OCI-LY1 (cell line): Measurements from ENCODE around the gene GALNT10.

Experiments
- H2AFZ ChIP-seq: fragments of 200-600 bp; sonication (generic), shearing (Covaris generic); 2 replicates; pipeline ENCODE4 v1.6.0; 2014; ENCODE audit warnings: antibody characterized with exemption, mild to moderate bottlenecking, low read length
- H3F3A ChIP-seq: fragments of 200-600 bp; sonication (generic), shearing (Covaris generic); 2 replicates; pipeline ENCODE4 v1.6.0; 2014; ENCODE audit warnings: mild to moderate bottlenecking, antibody characterized with exemption, low read length, moderate library complexity; ENCODE audit not compliant: insufficient read depth
- H3K27ac ChIP-seq: fragments of 200-600 bp; sonication (generic); 2 replicates; pipeline ENCODE4 v1.5.1; 2014; ENCODE audit warnings: low read length, mixed run types, mild to moderate bottlenecking, low read depth; ENCODE audit not compliant: poor library complexity, severe bottlenecking
- H3K27me3 ChIP-seq: fragments of 200-600 bp; sonication (generic); 2 replicates; pipeline ENCODE4 v1.6.0; 2014; ENCODE audit warnings: antibody characterized with exemption, mild to moderate bottlenecking, low read length, moderate library complexity; ENCODE audit not compliant: insufficient read depth
- H3K36me3 ChIP-seq: fragments of 200-600 bp; sonication (generic); 2 replicates; pipeline ENCODE4 v1.6.1; 2014; ENCODE audit warnings: mild to moderate bottlenecking, antibody characterized with exemption, low read length, moderate library complexity, mixed read lengths; ENCODE audit not compliant: insufficient read depth
- H3K4me1 ChIP-seq: fragments of 200-600 bp; sonication (generic); 2 replicates; pipeline ENCODE4 v1.5.1; 2014; ENCODE audit warnings: mild to moderate bottlenecking, low read length, moderate library complexity; ENCODE audit not compliant: insufficient read depth, severe bottlenecking
- H3K4me2 ChIP-seq: fragments of 200-600 bp; sonication (generic), shearing (Covaris generic); 2 replicates; pipeline ENCODE4 v1.6.1; 2014; ENCODE audit warnings: low read length
- H3K4me3 ChIP-seq: fragments of 200-600 bp; sonication (generic); 2 replicates; pipeline ENCODE4 v1.5.1; 2014; ENCODE audit warnings: low read length, low read depth, mild to moderate bottlenecking, mixed read lengths; ENCODE audit not compliant: poor library complexity, severe bottlenecking
- H3K79me2 ChIP-seq: fragments of 200-600 bp; shearing (Covaris generic); 2 replicates; pipeline ENCODE4 v1.6.1; 2016; ENCODE audit warnings: mixed run types, low read length, mixed read lengths; ENCODE audit not compliant: insufficient read depth
- H3K9ac ChIP-seq: fragments of 200-600 bp; sonication (generic), shearing (Covaris generic); 2 replicates; pipeline ENCODE4 v1.6.1; 2014; ENCODE audit warnings: mild to moderate bottlenecking, low read length, mixed read lengths
- H3K9me2 ChIP-seq: fragments of 200-600 bp; sonication (generic), shearing (Covaris generic); 2 replicates; pipeline ENCODE4 v1.6.1; 2014; ENCODE audit warnings: low read depth, mild to moderate bottlenecking, low read length, mixed read lengths
- H3K9me3 ChIP-seq: fragments of 200-600 bp; shearing (Covaris generic); 2 replicates; pipeline ENCODE4 v1.6.1; 2014; ENCODE audit warnings: low read length, mixed read lengths
- H4K20me1 ChIP-seq: fragments of 200-600 bp; sonication (generic), shearing (Covaris generic); 2 replicates; pipeline ENCODE4 v1.6.0; 2016; ENCODE audit warnings: mild to moderate bottlenecking, low read length; ENCODE audit not compliant: insufficient read depth
- EZH2 ChIP-seq: fragments of 200-600 bp; sonication (generic), shearing (Covaris generic); IDR thresholded peaks from 2 replicates; pipeline ENCODE4 v1.8.0; 2017; ENCODE audit warnings: borderline replicate concordance, mixed run types, mild to moderate bottlenecking, antibody characterized with exemption, low read length, moderate library complexity, mixed read lengths
- TF ChIP-seq, protein P1 (sequence below): fragments of 200-600 bp; sonication (generic), shearing (Covaris generic); IDR thresholded peaks from 2 replicates; pipeline ENCODE4 v1.5.1; 2017; ENCODE audit warnings: mild to moderate bottlenecking, antibody characterized with exemption, low read length, moderate library complexity, mixed read lengths

GALNT10 gene

DNA sequence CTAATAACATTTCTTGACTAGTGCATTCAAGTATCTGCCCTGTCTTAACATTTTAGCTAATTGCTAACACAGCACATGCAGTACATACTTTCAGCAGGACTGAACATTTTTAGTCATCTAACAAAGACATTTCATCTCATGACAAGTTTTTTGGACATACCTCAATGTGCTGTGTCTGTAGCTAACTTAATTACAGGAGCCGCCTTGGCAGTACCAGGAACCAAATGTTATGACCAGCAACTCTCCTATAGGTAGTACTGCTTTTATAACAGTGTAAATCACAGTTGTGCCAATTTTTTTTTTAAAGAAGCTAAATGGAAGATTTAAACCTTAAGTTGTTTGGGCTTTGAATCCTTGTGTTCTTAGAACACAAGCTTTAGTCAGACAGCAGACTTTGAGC is 155.9 kb downstream of the GALNT10 start:
- Histone ChIP-seq H4K20me1 (no peaks in the 10 kb centered on the region; the same call in 1 of the 2 replicates), H3K9me3 (no peaks in the 10 kb centered on the region), H3K4me3 (no peak overlapping the region), H3F3A (no peaks in the 10 kb centered on the region), H3K9ac (no peak overlapping the region), H2AFZ (no peak overlapping the region), H3K27ac (no peak overlapping the region), H3K4me1 (no peaks in the 10 kb centered on the region), H3K27me3 (no peaks in the 10 kb centered on the region), H3K79me2 (no peaks in the 10 kb centered on the region), H3K4me2 (no peak overlapping the region), H3K9me2 (no peaks in the 10 kb centered on the region), H3K36me3 (no peaks in the 10 kb centered on the region)
- TF ChIP-seq EZH2: no peak
- TF ChIP-seq, protein P1, sequence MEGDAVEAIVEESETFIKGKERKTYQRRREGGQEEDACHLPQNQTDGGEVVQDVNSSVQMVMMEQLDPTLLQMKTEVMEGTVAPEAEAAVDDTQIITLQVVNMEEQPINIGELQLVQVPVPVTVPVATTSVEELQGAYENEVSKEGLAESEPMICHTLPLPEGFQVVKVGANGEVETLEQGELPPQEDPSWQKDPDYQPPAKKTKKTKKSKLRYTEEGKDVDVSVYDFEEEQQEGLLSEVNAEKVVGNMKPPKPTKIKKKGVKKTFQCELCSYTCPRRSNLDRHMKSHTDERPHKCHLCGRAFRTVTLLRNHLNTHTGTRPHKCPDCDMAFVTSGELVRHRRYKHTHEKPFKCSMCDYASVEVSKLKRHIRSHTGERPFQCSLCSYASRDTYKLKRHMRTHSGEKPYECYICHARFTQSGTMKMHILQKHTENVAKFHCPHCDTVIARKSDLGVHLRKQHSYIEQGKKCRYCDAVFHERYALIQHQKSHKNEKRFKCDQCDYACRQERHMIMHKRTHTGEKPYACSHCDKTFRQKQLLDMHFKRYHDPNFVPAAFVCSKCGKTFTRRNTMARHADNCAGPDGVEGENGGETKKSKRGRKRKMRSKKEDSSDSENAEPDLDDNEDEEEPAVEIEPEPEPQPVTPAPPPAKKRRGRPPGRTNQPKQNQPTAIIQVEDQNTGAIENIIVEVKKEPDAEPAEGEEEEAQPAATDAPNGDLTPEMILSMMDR: no peak

DNA sequence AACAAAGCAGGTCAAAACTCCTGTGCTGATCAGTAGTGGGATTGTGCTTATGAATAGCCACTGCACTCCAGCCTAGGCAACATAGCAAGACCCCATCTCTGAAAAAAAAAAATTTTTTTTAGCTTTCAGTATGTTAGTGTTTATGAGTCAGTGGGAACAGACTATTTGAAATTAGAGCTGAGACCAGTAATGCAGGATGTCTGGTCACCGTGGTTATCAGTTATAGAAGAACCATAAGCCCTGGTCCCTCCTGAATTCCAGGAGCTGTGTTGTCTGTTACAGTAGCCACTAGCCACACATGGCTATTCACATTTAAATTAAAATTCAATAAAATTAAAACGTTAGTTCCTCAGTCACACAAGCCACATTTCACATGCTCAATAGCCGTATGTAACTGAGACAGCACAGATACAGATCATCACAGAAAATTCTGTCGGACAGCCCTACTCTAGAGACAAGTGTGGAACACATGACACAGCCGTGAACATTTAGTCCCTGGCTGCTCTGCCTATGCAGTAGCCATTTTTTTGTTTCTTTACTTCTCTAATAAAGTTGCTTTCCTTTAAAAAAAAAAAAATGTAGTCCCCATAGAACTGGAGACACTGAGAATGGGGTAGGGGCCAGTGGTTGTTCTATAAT is 159.2 kb downstream of the GALNT10 start:
- TF ChIP-seq, protein P1: no peak
- TF ChIP-seq EZH2: no peak
- no peak overlapping the region for H3K4me3 ChIP-seq
- H3K9me3 ChIP-seq: no peaks in the 10 kb centered on the region
- H3K27ac ChIP-seq: no peak overlapping the region
- no peak overlapping the region for H2AFZ ChIP-seq
- no peaks in the 10 kb centered on the region for H3K27me3 ChIP-seq
- no peaks in the 10 kb centered on the region for H3K79me2 ChIP-seq
- no peak overlapping the region for H3K4me2 ChIP-seq
- no peak overlapping the region for H3K9ac ChIP-seq
- no peaks in the 10 kb centered on the region for H3K36me3 ChIP-seq
- H3K9me2 ChIP-seq: no peaks in the 10 kb centered on the region
- H3K4me1 ChIP-seq: no peaks in the 10 kb centered on the region
- H3F3A ChIP-seq: no peaks in the 10 kb centered on the region
- no peaks in the 10 kb centered on the region; the same call in 1 of the 2 replicates for H4K20me1 ChIP-seq

- Histone ChIP-seq H3F3A (no peaks in the 10 kb centered on the region), H3K27ac (no peak overlapping the region), H3K79me2 (no peaks in the 10 kb centered on the region), H3K36me3 (no peaks in the 10 kb centered on the region), H3K9me2 (no peaks in the 10 kb centered on the region), H3K9ac (no peak overlapping the region), H3K4me1 (no peaks in the 10 kb centered on the region), H3K4me3 (no peak overlapping the region), H2AFZ (no peak overlapping the region), H3K27me3 (no peaks in the 10 kb centered on the region), H3K9me3 (no peaks in the 10 kb centered on the region), H3K4me2 (no peak overlapping the region), H4K20me1 (no peaks in the 10 kb centered on the region; the same call in 1 of the 2 replicates)
- no peak for TF ChIP-seq EZH2
- TF ChIP-seq, protein P1: no peak
Observed at GRCh38 chr5:154351141-154351540, 160.6 kb downstream of the GALNT10 start.
